GM19463 (cell line): Measurements from ENCODE around the gene TCF3.
A peak's percentile ranks its signal among the peaks of the same experiment; 100 is the strongest.
"Not testable (repeated sequence)": the region's sequence is repeated elsewhere in the genome, so short reads cannot be mapped to it uniquely, and the experiment has no call there.

Experiments
- ATAC-seq: cut with Tn5 transposase; IDR thresholded peaks from one replicate; pipeline ENCODE4 v1.9.1; 2021; ENCODE audit warnings: mild to moderate bottlenecking, moderate library complexity; ENCODE audit not compliant: unreplicated experiment

Gene TCF3

DNA sequence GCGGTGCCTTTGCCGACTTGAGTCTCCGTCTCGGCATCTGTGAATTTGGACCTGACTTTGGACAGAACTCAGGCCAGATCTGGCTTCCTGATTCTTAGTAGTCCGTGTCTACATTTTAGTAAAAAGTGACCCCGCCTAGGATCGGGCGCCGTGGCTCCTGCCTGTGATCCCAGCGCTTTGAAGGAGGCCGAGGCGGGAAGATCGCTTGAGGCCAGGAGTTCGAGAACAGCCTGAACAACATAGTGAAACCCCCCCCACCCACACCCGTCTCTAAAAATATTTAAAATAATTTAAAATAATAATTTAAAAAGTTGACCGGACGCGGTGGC, 849 bp upstream of the TCF3 start:
- ATAC-seq, result no peak

DNA sequence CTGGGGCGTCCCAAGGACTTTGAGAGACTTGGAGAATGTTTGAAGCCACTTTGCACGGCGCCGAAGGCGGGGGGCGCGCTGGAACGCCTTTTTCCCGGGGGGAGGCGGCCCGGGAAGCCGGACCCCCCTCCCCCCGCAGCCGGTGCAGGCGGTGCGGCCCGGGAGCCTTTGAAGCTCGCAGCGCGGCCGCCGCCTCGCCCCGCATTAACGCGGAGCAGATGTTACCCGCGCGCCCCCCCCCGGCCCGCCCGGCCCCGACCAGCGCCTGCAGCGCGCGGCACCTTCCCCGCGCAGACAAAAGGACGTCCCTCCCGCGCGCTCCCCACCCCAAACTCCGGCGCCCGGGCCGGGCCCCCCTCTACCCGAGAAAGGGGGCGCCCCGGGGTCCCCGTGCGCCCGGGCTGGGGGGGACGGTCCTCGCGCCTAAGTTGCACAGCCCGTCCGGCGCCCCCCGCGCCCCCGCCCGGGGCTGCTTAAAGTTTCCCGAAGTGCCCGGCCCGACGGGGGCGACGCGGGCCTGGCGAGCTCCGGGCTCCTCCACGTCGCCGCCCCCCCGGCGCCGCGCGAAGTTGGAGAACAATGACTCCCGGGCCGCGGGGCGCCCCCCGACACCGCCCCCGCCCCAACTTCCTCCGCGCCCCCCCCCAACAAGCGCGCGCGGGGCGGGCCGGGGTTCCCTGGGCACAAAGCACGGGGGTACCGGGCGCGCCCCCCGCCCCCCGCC, 685 bp downstream of the TCF3 start:
- ATAC-seq, result no peak

DNA sequence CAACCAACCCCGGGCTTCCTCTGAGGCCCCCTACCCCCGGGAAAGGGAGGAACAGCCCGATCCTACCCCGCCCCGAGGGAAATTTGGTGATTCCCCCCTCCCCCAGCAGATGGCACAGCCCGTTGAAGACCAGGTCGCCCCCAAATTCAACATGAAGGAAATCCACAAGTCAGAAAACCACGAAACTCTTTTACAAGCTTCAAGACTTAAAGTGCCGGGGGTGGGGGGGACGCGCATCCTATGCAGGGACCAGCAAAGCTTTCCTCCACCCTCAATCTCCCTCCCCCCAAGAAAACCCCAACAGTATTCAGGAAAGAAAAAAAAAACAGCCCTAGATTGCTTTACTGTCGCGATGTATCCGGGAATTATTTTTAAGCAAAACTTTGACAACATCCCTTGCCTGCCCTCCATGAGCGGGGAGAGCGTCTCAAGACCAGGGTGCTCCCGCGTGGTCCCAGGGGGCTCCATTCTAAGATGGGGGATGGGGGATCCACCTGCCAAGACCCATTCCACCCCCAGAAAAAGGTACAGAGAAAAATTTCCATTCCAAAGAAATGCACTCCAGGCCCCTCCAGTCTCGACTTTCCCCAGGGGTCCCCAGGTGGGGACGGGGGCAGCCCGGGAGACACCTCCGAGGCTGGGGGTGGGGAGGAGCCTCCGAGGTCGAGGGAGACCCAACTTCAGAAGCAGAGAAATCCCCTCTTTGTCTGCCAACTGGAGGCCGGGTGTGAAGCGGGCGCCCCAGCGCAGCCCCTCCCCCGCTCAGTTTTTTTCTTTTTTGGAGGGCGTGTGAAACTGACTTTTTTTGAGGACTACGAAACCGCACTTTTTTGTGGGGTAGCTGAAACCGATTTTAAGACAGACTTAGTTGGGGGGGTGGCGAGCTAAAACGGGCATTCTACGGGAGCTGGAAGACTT, 1.5 kb downstream of the TCF3 start:
- no peak for ATAC-seq

DNA sequence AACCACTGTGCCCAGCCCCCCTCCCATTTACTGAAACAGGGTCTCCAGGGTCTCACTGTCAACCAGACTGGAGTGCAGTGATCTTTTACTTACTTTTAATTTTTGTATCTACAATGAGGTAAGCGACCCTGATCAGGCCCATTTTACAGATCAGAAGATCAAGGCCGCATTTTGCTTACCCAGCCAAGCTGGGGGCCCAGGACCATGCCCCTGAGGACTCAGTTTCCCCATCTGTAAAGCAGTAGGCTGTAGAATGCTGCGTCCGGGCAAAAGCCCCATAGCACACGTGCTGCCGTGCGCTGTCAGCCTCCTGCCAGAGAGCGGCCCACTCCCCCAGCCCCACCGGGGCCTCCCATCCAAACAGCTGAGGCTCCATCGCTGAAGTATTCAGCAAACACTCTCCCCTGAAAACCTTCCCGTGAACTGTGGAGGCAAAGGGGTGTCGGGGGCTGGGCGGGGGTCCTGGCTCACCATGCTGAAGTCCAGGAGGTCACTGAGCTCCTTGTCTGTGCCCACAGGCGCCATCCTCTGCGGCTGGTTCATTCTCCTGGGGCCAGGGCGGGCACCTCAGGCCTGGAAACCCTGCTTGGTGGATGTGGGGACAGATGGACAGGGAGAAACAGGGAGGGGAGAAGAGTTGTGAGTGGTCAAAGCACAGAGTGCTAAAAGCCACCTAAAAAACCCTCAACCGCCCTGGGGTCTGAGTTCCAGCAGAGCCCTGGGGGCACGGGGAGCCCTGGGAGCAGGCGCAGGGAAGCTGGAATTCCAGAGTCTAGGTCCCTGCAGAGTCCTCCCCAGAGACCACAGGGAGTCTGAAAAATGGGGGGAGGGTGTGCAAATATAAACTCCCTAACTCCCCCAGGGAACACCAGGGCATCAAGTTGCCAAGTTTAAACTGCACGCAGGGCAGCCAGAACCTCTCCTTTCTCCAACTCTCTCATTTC, 2.4 kb downstream of the TCF3 start:
- no peak for ATAC-seq

DNA sequence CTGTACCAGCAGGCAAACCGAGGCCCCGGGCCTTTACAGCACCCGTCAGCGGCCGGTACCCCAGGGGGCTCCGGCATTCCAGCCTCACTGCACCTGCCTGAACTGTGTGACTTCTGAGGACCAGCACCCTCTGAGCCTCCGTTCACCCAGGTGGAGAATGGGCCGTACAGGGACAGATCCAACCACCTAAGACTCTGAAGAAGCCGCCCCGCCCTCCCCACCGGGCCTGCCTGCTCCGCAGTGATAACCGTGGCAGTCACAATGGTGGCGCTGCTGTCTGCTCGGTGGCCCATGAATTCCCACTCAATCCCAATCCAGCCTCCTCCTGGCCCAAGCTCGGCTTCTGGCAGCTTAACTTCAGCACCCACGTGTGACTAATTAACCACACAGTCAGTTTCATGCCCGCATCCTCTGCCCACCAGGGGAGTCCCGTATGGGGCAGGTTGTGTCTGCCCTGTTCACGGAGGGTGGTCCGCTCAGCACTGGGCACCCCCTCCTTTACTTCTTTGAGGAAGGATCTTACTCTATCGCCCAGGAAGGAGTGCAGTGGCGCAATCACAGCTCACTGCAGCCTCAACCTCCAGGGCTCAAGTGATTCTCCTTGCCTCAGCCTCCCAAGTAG, 3.4 kb downstream of the TCF3 start:
- ATAC-seq, result peak; percentile 3

DNA sequence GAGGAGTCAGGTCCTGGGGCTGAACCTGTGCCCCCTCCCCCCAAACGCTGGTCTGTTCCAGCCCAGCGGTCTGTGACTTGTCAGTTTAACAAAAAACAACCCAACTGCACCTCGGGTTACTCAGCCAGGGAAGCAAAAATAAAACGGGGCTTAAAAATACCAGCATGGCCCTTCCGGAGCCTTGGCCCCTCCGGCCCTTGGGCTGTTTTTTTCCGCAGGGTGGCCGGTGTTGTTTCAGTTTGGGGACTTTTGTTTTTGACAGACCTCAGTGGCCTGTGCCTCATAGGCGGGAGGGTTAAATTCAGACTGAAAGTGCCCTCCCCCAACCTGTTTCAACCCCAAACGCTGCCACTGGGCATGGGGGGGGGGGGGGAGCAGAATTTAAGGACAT, 4.0 kb downstream of the TCF3 start:
- peak; percentile 33 for ATAC-seq

DNA sequence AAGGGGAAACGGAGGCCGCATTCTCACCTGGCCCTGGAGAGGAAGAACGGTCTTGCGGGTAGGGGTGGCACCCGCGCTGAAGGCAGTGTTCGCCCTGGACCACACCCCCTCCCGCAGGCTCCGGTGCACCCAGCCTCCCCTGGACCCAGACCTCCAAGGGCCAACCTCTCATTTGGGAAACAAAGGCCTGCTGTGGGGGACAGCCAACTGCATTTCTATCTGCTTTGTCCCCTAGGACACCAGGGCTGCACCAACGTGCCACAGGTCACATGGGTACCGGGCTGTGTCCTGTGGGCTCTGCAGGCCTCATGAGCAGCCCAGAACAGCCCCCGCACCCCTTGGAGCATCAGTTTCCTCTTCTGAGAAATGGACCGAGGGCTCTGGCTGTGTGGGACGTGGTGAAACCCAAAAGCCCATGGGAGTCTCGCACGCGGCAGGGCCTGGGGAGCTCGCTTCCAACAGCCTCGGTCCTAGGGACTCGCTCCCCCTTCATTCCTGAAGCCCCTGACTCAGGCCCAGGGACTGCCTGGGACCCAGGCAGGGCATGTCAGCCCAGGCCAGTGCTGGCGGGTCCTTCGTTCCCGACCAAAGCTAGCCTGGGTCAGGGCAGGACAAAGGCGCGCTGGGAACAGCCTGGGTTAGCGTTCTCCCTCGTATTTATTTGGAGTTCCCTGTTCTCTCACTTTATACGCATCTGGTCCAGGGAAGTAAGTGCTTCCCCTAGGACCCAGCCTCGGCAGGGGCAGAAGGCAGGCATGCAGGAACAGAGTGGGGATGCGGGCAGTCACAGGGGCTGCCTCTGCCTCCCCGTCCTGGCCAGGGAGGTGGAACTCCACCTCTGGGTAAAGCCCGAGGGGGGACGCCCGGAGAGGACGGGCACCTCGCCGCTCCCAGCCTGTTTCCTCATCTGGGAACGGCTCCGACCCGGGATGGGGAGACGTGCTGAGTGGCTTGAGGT, 4.6 kb downstream of the TCF3 start:
- ATAC-seq, result no peak

DNA sequence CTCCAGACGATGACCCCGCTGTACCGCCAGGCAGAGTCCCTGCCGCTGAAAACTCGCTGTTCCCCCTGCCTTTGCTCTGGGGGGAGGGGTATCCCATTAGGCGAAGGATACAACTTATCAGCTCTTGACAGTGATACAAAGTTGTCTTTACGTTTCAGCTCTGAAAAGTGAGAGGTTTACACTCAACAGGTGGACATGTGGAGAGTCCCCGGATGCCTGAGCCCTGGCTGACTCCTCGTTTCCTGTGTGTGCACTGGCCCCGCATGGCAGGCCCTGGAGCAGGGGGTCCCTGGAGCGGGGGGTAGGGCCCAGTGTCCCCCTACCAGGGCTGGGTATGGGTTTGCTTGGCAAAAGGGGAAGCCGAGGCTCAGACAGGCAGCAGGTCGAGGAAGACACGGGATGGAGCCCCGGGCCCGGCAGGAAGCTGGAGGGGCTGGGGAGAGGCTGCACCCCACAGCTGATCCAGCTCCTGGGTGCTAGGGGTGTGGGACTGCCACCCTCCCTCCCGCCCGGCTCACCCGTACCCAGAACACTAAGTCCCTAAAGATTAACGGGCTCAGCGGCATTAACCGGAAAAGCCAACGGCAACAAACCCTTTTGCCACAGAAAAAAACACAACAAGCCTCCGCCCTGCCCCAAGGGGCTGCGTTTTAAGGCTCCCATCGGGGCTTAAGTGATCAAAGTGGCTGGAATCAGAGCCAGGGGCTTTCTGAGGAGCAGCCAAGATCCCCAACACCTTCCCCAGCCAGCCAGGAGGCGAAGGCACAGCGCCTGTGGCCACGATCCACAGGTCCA, 5.6 kb downstream of the TCF3 start:
- ATAC-seq, result no peak

DNA sequence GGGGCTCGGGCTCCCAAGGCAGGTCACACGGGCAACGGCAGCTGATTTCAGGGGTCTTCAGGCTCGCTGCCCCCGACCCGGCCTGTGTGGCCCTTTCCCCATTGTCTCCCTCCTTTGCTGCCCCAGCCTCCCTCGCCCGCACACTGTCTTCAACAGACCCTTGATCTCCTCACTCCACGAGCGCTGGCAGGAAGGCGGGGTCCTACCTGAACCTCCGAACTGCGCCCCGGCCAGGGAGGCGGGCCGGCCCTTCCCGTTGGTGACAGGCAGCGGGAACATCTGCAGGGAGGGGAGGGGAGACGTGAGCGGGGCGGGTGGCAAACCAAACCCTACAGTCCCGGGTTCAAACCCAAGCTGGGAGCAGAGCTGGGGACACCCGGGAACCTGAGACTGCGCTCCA, 6.3 kb downstream of the TCF3 start:
- no peak for ATAC-seq

DNA sequence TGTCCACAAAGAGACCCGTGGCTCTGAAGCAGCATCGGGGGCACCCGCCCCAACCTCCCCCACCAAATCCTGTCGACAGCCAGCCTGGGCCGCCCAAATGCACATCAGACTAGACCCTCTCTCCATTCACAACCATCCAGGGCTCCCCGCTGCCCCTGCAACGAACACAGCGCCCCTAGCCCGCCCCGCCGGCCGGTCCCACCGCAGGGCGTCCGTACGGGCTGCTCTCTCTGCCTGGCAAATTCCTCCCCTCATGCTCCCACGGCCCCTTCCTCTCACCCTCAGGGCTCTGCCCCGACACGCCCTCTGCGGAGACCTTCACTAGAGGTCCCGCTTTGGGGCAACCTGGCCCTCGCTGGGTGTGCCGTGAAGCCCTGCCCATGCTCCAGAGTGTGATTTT, 7.1 kb downstream of the TCF3 start:
- no peak for ATAC-seq

DNA sequence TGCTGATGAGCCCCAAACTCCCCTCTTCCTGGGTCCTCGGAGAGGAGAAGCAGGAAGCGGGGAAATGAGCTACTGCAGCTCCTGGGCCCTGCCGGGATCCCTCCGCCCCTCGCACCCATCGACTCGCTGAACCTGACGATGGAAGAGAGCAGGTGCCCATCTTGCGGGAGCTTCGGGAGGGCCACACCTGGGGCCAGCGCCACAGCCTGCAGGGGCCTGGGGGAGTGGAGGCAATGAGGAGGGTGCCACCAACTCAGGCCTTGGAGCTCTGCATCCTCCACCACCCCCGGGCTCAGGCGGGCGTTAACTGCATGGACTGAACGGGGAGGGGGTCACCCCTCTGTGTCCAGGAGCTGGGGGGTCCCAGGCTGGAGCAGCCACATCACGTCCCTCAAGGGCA, 8.3 kb downstream of the TCF3 start:
- ATAC-seq, result no peak

DNA sequence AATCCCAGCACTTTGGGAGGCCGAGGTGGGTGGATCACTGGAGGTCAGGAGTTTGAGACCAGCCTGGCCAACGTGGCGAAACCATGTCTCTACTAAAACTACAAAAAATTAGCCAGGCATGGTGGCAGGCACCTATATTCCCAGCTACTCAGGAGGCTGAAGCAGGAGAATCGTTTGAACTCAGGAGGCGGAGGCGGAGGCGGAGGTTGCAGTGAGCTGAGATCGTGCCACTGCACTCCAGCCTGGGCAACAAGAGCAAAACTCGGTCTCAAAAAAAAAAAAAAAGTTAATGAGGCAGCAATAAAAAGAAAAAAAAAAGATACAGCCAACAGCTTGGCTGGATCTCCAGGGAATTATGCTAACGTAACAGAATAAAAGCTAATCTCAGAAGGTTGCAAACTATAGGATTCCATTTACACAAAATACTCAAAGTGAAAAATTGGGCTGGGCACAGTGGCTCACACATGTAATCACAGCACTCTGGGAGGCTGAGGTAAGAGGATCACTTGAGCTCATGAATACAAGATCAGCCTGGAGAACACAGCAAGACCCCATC, 11.4 kb downstream of the TCF3 start:
- not testable (repeated sequence) for ATAC-seq

DNA sequence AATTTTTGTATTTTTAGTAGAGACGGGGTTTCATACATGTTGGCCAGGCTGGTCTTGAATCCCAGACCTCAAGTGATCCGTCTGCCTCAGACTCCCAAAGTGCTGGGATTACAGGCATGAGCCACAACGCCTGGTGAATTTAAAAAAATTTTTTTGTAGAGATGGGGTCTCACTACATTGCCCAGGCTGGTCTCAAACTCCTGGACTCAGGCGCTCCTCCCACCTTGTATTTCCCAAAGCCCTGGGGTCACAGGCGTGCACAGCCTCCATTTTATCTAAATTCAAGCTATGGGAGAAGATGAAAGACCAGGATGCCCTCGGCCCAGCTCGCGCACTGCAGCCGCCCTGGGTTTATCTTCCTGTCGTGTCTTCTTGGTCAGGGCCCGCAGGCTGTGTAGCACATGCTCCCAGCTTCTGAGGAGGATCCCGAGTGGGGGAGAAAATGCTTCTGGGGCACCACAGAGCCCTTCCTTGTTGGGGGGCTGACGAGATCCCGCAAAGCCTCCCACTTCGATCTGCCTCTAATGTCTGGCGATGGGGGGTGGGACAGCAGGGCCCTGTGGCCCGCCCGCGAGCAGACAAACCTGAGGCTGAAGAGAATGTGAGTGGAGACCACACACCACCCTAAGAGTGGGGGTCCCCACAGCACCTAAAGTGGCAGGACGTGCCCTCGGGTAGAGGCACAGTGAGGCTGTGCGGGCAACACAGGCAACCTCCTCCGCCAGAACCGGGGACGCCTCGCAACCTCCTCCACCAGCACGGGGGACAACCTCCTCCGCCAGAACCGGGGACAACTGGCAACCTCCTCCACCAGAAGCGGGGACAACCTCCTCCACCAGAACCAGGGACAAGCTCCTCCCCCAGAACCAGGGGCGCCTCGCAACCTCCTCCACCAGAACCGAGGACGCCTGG, 15.8 kb downstream of the TCF3 start:
- no peak for ATAC-seq

DNA sequence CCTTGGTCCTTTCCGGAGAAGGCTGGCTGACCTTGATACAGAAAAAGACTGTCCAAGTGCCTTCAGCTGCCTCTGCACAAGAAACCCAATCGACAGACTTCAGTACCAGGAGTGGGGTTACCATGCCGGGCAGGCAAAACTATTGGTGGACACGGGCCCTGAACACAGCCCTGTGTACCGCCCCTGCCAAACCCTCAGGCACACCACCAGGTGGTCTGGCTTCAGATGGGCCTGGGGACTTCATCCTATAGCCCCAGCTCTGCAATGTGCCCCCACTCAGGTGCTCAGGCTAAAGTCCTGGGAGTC, 17.5 kb downstream of the TCF3 start:
- ATAC-seq, result no peak

DNA sequence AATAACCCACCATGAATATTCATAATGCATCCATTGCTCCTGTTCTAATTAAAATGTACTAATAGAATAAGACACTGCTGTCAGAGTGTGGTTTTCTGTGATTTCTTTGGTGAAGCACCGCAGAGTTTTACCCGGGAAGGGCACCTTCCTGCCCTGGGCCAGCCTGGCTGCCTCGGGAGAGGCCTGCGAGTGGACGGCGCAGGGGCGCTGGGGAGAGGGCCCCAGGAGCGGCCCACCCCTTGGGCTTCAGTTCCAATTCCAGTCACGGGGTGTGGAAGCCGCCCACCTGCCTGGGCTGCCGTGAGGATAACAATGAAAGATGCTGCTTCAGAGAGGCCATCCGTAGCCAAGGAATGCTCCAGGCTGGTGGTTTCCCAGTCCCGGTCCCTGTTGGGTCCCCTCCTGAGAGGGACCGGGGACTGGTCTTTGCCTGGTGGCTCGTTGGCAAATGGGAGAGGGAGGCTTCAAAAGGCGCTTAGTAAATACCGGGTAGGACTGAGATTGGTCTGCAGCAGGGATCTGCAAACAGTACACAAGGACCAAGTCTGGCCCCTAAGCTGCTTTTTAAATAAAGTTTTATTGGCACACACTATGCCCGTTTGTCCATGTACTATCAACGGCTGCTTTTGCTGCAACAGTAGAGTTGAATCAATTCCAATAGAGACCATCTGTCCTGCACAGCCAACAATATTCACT, 18.0 kb downstream of the TCF3 start:
- no peak for ATAC-seq

DNA sequence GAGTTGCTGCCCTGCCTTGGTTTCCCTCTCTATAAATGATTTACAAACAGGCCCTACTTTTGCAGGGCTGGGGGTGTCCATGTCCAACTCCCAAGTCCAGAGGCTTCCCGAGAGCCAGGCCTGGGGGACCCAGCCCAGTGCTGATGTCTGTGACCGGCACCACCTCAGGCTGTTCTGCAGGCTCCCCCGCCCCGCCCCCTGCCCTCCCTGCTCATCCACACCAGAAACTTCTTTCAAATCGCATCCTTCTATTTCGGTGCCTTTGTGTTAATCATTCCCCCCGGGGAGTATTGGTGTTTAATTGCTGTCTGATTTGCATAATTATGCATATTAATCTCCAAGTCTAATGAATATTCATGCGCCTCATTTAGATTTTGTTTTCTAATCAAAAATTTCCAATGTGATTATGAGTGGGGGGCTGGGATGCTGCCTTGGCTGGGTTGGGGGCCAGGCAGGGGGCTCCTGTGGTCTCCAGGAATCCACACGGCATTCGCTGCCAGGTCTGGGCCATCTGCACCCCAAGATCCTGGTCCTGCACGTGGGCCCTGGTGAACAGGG, 19.1 kb downstream of the TCF3 start:
- no peak for ATAC-seq
